Measurements from ENCODE around the gene NT5C1A. TPM values are rescaled to one million over a fixed set of nuclear protein-coding genes. Genes with fewer than 3 reads are reported as not detected.

The NT5C1A gene
- total and polyA plus RNA-seq, 2 donors (not counting 1 experiment from before 2014, with no cell fraction given): not detected

DNA sequence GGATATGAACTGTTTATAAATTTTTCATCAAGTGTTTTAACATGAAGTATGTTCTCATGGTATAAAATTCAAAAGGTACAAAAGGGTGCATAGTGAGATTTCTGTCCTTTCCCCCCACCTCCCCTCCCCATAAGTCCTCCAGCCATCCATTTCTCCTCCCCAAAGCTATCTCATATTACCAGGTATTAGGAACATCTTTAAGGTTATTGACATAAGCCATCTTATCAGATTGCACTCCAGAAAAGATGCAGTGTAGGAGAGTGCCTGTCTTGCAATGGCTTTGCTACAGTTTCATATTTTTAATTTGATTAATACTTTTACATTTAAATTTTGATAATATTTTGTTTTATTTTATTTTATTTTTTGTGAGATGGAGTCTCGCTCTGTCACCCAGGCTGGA is 32.9 kb upstream of the NT5C1A start:
- CTCF ChIA-PET: no interaction called here
- POLR2A ChIA-PET: no interaction called here
- H3K4me1 Mint-ChIP-seq: no peaks in the 10 kb centered on the region

DNA sequence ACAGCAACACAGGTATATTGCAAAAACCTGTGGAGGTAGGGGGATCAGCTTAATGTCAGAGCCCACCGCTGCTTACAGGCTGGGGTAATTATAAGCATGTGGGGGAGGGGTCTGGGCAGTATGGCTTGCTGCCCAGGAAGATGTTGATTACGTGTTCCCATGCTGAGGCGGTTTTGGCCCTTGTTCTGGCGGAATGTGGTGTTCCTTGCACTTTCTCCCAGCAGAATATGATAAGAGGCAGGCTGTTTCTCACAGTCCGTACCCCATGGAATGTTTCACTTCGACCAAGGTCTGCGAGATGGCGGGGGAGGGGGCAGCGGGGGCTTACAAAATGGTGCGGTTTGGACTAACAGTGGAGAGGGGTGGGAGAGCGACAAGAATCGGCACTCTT is 29.1 kb upstream of the NT5C1A start:
- H3K4me3 Mint-ChIP-seq: no peak overlapping the region
- H3K27me3 Mint-ChIP-seq: peaks cover 32% of the 10 kb centered on the region
- no peaks in the 10 kb centered on the region for H3K9me3 ChIP-seq (ENCODE audit: control extremely low read depth in 1 of 3, control insufficient read depth in 2 of 3, insufficient read depth in 1 of 3, low read length in 2 of 3)
- no peaks in the 10 kb centered on the region for H4K20me1 ChIP-seq (ENCODE audit: control insufficient read depth, insufficient read depth, low read length, poor library complexity, severe bottlenecking)
- H3K27me3 ChIP-seq (replicated peaks in 1 of 4; ENCODE audit: control extremely low read depth in 1 of 4, control insufficient read depth in 3 of 4, insufficient read depth in 4 of 4, low read length in 3 of 4): peaks cover 0 to 9% (median 3%) of the 10 kb centered on the region in 4 experiments
- ChIA-PET POLR2A (no interaction called here), CTCF (interaction anchor here (1.2 to 2.7 kb wide), 3 partner anchors 36 to 99 kb away, joined by 3 to 19 read pairs (median 3); no protein-coding TSS in a partner anchor)
- TF ChIP-seq, protein P1, sequence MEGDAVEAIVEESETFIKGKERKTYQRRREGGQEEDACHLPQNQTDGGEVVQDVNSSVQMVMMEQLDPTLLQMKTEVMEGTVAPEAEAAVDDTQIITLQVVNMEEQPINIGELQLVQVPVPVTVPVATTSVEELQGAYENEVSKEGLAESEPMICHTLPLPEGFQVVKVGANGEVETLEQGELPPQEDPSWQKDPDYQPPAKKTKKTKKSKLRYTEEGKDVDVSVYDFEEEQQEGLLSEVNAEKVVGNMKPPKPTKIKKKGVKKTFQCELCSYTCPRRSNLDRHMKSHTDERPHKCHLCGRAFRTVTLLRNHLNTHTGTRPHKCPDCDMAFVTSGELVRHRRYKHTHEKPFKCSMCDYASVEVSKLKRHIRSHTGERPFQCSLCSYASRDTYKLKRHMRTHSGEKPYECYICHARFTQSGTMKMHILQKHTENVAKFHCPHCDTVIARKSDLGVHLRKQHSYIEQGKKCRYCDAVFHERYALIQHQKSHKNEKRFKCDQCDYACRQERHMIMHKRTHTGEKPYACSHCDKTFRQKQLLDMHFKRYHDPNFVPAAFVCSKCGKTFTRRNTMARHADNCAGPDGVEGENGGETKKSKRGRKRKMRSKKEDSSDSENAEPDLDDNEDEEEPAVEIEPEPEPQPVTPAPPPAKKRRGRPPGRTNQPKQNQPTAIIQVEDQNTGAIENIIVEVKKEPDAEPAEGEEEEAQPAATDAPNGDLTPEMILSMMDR (IDR thresholded peaks at IDR 0.05): no peak
- TF ChIP-seq EZH2 (IDR thresholded peaks at IDR 0.05; ENCODE audit: borderline replicate concordance, insufficient read depth, low read depth, low read length, poor library complexity, severe bottlenecking): no peak
- ATAC-seq (ENCODE audit: low read depth) (no peak), DNase-seq (no peak)
- no peaks in the 10 kb centered on the region for H3K4me1 Mint-ChIP-seq
- intact Hi-C loops (cut with micrococcal nuclease): no loop called here
- H3K27ac Mint-ChIP-seq: no peak overlapping the region
- no peaks in the 10 kb centered on the region for H3K79me2 ChIP-seq (ENCODE audit: control insufficient read depth, insufficient read depth, low read length)
- no peak overlapping the region for H3K9ac ChIP-seq (ENCODE audit: low read length)
- H2AFZ ChIP-seq (ENCODE audit: insufficient read depth, low read depth, low read length, poor library complexity, severe bottlenecking): no peak overlapping the region
- no peak overlapping the region for H3K27ac ChIP-seq (ENCODE audit: low read length in 2 of 2)
- no peaks in the 10 kb centered on the region for H3K9me3 Mint-ChIP-seq (ENCODE audit: insufficient read depth)
- H3K4me2 ChIP-seq (replicated peaks; ENCODE audit: low read depth, low read length, poor library complexity, severe bottlenecking): no peak overlapping the region
- no peak overlapping the region for H3K4me3 ChIP-seq (ENCODE audit: control extremely low read depth in 1 of 5, extremely low read depth in 1 of 5, insufficient read depth in 1 of 5, low read depth in 2 of 5, low read length in 4 of 5)
- WGBS (ENCODE audit: insufficient coverage): 67% methylated on average over 12 of the region's 12 CpGs
- H3K36me3 ChIP-seq (replicated peaks in 1 of 2; ENCODE audit: control extremely low read depth in 1 of 2, control insufficient read depth in 1 of 2, extremely low read depth in 1 of 2, insufficient read depth in 2 of 2, low read length in 1 of 2): no peaks in the 10 kb centered on the region
- H3K4me1 ChIP-seq (ENCODE audit: control insufficient read depth in 2 of 2, insufficient read depth in 2 of 2, low read length in 2 of 2): no peaks in the 10 kb centered on the region

More for the DNA sequence above, 32.9 kb upstream of the NT5C1A start:
- 100% methylated on average over 1 of the region's 1 CpG for WGBS (ENCODE audit: insufficient coverage)
- Histone ChIP-seq H3K27ac (ENCODE audit: low read length in 2 of 2) (no peak overlapping the region), H3K9me3 (ENCODE audit: control extremely low read depth in 1 of 3, control insufficient read depth in 2 of 3, insufficient read depth in 1 of 3, low read length in 2 of 3) (no peaks in the 10 kb centered on the region), H3K4me1 (ENCODE audit: control insufficient read depth in 2 of 2, insufficient read depth in 2 of 2, low read length in 2 of 2) (no peaks in the 10 kb centered on the region), H3K27me3 (replicated peaks in 1 of 4; ENCODE audit: control extremely low read depth in 1 of 4, control insufficient read depth in 3 of 4, insufficient read depth in 4 of 4, low read length in 3 of 4) (peaks cover 0 to 5% (median 0%) of the 10 kb centered on the region in 4 experiments), H3K79me2 (ENCODE audit: control insufficient read depth, insufficient read depth, low read length) (no peaks in the 10 kb centered on the region), H3K36me3 (replicated peaks in 1 of 2; ENCODE audit: control extremely low read depth in 1 of 2, control insufficient read depth in 1 of 2, extremely low read depth in 1 of 2, insufficient read depth in 2 of 2, low read length in 1 of 2) (no peaks in the 10 kb centered on the region), H3K4me3 (ENCODE audit: control extremely low read depth in 1 of 5, extremely low read depth in 1 of 5, insufficient read depth in 1 of 5, low read depth in 2 of 5, low read length in 4 of 5) (no peak overlapping the region), H3K4me2 (replicated peaks; ENCODE audit: low read depth, low read length, poor library complexity, severe bottlenecking) (no peak overlapping the region), H4K20me1 (ENCODE audit: control insufficient read depth, insufficient read depth, low read length, poor library complexity, severe bottlenecking) (no peaks in the 10 kb centered on the region), H2AFZ (ENCODE audit: insufficient read depth, low read depth, low read length, poor library complexity, severe bottlenecking) (no peak overlapping the region), H3K9ac (ENCODE audit: low read length) (no peak overlapping the region)
- Mint-ChIP-seq H3K27ac (no peak overlapping the region), H3K4me3 (no peak overlapping the region), H3K27me3 (peaks cover 18% of the 10 kb centered on the region), H3K9me3 (ENCODE audit: insufficient read depth) (no peaks in the 10 kb centered on the region)
- TF ChIP-seq, protein P1 (IDR thresholded peaks at IDR 0.05): no peak
- TF ChIP-seq EZH2 (IDR thresholded peaks at IDR 0.05; ENCODE audit: borderline replicate concordance, insufficient read depth, low read depth, low read length, poor library complexity, severe bottlenecking): no peak
- DNase-seq (no peak), ATAC-seq (ENCODE audit: low read depth) (no peak)
- intact Hi-C loops (cut with micrococcal nuclease): no loop called here
